GM21723 (cell line): ENCODE measurements around the gene BPIFB4.
"Not testable (repeated sequence)": the region's sequence is repeated elsewhere in the genome, so short reads cannot be mapped to it uniquely, and the experiment has no call there.

ENCODE experiments used
- ATAC-seq: cut with Tn5 transposase; IDR thresholded peaks from one replicate; pipeline ENCODE4 v1.9.1; 2021; ENCODE audit warnings: mild to moderate bottlenecking, moderate library complexity; ENCODE audit not compliant: unreplicated experiment

The BPIFB4 gene

GRCh38 chr20:33083544-33084340, 4.3 kb downstream of the BPIFB4 start:
- ATAC-seq, result no peak

GRCh38 chr20:33084722-33085121, 5.3 kb downstream of the BPIFB4 start:
- ATAC-seq, result no peak

DNA sequence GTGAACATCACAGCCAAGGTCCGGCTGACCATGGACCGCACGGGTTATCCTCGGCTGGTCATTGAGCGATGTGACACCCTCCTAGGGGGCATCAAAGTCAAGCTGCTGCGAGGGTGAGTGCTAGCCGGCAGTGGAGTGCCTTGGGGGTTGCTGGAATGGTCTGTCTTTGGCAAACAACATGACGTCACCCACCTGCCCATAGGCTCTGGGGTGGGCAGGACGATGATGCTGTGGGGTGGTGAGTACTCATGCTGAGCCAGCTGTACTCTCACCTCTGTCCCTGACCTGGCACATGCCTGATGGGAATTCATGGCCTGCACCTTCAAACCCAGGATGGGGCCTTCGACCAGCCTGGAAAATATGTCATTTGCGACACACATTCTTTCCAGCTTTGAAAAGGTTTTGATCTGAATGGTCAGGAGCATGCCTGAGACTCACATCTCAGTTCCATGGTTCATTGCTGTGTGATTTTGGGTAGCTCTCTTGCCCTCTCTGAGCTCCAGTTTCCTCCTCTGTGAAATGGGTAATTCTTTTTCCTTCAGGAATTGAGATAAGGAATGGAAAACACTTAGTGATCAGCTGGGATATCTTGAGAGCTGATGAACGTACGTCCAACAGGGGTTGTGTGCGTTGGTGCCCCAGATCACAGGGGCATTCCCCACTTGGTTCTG, 6.7 kb downstream of the BPIFB4 start:
- no peak for ATAC-seq

DNA sequence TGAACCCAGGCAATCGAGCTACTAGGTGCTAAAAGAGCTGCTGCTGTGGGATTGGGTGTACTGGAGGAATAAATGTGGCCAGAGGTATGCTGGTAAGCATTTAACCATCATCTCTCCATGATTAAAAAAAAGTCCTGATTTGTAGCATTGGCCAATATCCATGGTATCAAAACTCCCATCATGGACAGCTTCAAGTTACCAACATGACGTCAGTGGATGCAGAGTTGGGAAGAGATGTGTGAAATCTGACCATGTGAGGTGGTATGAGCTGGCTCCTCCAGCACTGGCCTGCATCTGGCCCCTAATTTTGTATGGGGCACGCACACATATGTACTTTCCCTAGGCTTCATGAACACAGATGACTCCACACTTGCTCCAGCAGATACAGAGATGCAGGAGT, 11.7 kb downstream of the BPIFB4 start:
- ATAC-seq, result no peak

GRCh38 chr20:33091693-33092092, 12.2 kb downstream of the BPIFB4 start:
- no peak for ATAC-seq

DNA sequence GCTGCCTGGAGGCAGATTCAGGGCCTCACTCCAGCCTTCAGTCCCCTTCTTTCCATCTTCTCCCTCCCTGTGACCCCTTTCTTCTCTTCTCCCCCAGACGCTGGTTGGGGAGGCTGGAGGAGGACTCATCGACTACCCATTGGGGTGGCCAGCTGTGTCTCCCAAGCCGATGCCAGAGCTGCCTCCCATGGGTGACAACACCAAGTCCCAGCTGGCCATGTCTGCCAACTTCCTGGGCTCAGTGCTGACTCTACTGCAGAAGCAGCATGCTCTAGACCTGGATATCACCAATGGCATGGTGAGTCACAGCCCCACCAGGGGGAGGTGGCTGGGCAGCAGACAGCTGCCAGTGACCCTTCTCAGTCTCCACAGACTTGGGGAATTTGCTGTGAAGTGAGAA, 12.9 kb downstream of the BPIFB4 start:
- no peak for ATAC-seq

- no peak for ATAC-seq
These were observed 13.6 kb downstream of the BPIFB4 start for GRCh38 chr20:33093074-33093473.

- ATAC-seq, result no peak
These were observed 14.1 kb downstream of the BPIFB4 start for GRCh38 chr20:33093582-33093981.

- no peak for ATAC-seq
These were observed 15.8 kb downstream of the BPIFB4 start for GRCh38 chr20:33095249-33095648.

DNA sequence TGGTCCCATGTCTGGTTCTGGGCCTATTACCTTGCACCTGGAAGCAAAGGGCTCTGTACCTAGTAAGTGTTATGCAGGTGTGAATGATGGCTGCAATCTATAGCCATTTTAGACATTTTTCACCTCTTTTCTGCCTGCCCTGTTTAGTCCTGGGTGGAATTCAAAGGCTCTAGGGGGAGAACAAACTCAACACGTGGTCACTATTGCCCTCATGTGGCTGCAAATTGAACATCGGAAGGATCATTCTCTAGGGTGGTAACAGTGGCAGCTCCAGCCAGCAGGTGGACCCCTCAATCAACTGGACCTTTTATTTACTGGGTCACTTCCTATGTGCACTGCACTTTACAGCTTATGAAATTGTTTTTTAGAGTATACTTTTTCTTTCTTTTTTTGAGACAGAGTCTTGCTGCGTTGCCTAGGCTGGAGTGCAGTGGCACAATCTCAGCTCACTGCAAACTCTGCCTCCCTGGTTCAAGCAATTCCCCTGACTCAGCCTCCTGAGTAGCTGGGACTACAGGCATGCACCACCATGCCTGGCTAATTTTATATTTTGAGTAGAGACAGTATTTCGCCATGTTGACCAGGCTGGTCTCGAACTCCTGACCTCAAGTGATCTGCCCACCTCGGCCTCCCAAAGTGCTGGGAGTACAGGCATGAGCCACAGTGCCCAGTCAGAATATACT, 16.6 kb downstream of the BPIFB4 start:
- not testable (repeated sequence) for ATAC-seq

- ATAC-seq, result no peak
These were observed 17.6 kb downstream of the BPIFB4 start for GRCh38 chr20:33097001-33097400.

- ATAC-seq, result no peak
These were observed 20.5 kb downstream of the BPIFB4 start for GRCh38 chr20:33099843-33100538.

GRCh38 chr20:33103556-33103955, 24.1 kb downstream of the BPIFB4 start:
- ATAC-seq, result no peak

DNA sequence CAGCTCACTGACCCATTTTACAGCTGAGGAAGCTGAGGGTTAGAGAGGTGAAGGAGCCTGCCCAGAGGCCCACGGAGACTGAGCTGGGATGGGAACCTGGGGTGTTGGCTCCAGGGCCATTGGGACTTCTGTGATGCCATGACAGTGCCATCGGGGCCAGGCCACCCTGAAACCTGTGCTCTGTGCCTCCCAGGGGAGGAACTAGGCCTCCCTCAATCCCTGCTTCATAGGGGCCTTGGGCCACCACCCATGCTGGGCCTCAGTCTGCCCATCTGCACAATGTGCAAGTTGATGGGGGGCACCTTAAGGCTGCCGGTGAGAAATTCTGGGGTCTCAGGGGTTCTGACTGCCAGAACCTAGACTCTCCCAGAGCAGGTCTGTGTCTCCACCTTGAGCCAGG, 24.9 kb downstream of the BPIFB4 start:
- ATAC-seq, result no peak

DNA sequence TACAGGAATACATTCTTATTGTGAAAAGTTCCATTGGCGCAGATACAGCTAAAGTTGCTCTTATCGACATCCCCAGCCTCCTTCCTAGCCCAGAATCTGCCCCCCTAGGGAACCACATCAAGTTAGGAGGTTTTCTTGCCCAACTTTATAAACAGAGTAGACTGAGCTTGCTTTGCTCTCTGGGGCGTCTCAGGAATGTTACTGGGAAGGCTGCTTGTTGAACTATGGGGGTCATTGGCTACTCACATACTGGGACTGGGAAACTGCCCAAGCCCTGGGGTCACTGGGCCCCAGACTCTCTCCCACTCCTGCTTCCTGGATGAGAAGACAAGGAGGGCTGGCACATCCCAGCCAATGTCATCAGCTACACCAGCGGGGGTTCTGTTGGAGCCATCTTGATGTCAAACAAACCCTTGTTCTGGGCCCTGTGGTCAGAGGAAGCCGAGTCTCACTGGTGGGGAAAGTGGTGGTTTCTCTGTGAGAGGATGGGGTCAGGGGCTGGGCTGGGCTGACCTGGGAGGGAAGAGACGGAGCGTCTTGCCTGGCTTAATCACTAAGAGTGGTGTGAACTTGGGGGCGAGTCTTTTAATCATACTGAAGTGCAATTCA, 26.0 kb downstream of the BPIFB4 start:
- no peak for ATAC-seq

DNA sequence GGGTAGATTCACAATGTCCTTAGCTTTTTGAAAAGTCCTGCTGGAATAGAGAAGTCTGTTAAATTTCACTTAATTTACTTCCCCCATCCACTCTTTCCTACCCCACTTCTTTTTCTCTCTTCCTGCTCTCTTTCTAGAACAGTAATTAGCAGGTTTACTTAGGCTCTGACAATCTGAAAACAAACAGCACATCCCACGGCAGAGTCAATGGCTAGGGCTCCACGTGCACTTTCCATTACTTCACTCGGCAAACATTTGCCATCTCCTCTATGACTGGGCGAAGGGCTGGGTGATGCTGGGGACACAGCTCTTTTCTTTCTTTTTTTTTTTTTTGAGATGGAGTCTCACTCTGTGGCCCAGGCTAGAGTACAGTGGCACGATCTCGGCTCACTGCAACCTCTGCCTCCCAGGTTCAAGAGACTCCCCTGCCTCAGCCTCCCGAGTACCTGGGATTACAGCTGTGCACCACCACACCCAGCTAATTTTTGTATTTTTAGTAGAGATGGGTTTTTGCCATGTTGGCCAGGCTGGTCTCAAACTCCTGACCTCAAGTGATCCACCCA, 26.7 kb downstream of the BPIFB4 start:
- not testable (repeated sequence) for ATAC-seq

GRCh38 chr20:33108661-33109060, 29.2 kb downstream of the BPIFB4 start:
- ATAC-seq, result no peak

- no peak for ATAC-seq
These were observed 30.8 kb downstream of the BPIFB4 start for GRCh38 chr20:33110147-33110825.

GRCh38 chr20:33111306-33111705, 31.9 kb downstream of the BPIFB4 start:
- ATAC-seq, result no peak
